Jurkat, Clone E6-1 (cell line): Measurements from ENCODE around the gene BAMBI.

Experiments used
- DNase-seq: peaks from one replicate; pipeline ENCODE4 v3.0.0-alpha.2; 2011; ENCODE audit warnings: low read depth, low spot score
- H3K4me3 ChIP-seq: 2 replicates; pipeline ENCODE4 v1.5.1; 2011; ENCODE audit warnings: mild to moderate bottlenecking, low read length, control low read depth, moderate library complexity

BAMBI gene

DNA sequence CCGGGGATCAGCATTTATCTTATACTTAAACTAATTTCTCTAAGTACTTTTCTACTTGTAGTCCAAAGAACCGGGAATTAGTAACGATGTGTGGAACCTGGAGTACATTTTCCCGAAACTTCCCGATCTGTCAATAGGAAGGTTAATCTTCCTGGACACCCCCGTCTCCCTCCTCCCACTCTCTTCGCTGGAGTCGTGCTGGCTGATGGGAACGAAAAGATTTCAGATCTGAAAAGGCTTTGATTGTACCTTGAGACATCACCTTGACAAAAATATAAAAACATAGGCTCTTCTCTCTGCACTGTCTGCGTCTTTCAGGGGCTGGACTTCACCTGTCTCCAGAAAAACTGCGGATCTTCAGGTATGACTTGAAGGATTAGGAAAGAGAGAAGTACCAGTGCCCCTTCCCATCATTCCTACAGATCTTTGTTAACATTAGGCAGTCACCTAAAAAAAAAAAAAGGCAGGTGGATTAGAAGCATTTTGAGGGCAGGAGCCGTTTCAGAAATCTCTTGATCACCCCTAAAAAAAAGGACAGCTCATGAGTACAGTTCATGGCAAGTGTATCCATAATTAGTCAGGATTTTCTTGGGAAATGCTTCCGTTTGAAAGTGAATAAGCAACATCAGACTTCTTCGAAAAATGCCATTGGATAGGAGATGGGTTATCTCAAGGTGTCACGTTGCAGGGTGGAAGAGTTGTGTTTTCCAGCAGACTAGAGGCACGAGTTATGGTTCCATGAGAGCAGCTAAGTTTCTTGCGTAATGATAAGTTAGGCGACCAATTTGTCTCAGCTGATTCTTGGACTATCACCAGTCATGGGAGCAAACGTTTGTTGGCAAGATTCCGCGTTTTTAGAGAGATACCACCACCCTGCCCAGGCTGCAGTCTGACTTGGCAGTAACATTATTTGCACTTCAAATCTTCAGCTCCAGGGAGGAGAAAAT, 7.8 kb upstream of the BAMBI start:
- peak overlapping the region; percentile 33; the same call in 1 of the 2 replicates for H3K4me3 ChIP-seq
- DNase-seq: no peak

DNA sequence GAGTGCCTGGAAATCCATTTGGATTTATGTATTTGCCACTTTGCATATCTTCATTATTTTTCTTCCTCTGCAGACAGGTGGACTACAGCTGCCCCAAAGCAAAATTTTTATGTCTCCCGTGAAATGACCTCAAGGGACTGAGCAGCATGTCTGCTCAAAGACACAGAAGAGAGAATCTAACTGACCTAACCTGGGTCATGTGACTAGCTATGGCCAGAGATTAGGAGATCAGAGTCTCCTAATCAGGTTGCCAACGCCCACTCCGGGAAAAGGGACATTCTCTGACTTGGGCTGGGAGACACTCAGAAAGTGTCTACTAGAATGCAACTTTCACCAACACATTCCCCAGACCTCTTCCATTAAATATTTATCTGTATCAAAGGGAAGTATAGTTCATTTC, 2.5 kb upstream of the BAMBI start:
- no peak for DNase-seq
- H3K4me3 ChIP-seq: no peak overlapping the region

DNA sequence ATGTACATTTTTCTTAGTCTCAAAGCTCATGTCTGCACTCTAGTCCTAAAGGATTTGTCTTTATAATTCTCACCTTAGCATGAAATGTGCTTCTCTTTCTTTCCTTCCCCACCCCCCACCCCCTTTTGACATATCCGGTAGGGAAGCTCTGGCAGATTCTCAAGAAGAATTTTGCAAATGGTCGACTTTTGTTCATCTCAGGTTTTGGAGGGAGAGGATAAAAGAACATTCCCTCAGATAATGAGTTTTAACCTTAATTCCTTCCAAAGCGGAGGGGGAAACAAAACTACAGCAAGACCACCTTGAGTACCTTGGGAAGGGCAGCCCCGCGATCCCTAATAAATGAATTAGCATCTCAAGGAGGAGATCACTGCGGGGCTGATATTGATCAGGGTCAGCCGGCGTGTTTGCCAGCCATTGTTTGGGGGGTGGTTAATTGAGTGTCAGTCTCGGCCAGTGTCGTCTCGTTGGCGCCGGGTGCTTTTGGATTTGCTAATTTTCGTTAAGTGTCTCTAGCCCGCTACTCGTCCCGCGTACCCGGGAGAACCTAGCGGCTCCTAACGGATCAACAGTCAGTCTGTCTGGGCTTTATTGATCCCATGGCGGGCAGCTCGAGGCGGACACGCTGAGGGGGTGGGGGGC, 874 bp upstream of the BAMBI start:
- DNase-seq: no peak
- peak overlapping the region; percentile 45 for H3K4me3 ChIP-seq

DNA sequence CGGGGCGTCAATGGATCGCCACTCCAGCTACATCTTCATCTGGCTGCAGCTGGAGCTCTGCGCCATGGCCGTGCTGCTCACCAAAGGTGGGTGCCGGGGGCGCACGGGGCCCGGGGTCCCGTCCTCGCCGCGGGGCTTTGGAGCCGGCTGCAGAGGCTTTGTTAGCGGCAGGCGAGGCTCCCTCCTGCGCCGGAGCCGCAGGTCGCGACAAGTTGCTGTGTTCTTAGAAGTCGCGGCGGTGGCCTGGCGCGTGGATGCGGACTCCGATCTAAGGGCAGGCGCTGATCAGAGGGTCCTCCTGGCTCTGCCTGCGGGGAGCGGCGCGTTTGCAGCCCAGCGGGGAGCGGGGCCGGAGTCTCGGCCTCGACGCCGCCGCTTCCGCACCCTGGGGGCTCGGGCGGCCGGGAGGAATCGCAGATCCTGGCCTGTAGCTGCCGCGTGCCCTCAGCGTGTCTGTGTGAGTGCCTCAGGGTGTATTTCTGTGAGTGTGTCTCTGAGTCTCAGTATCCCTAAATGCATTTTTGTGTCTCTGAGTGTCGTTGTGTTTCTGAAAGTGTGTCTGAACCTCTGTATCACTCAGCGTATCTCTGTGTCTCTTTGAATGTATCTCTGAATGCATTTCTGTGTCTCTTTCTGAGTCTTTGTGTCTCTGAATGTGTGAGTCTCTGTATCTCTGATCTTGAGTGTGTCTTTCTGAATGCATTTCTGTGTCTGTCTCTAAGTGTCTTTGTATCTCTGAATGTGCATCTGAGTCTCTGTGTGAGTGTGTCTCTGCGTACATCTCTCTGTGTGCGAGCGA, 766 bp downstream of the BAMBI start:
- H3K4me3 ChIP-seq: peak overlapping the region; percentile 58
- DNase-seq: no peak

DNA sequence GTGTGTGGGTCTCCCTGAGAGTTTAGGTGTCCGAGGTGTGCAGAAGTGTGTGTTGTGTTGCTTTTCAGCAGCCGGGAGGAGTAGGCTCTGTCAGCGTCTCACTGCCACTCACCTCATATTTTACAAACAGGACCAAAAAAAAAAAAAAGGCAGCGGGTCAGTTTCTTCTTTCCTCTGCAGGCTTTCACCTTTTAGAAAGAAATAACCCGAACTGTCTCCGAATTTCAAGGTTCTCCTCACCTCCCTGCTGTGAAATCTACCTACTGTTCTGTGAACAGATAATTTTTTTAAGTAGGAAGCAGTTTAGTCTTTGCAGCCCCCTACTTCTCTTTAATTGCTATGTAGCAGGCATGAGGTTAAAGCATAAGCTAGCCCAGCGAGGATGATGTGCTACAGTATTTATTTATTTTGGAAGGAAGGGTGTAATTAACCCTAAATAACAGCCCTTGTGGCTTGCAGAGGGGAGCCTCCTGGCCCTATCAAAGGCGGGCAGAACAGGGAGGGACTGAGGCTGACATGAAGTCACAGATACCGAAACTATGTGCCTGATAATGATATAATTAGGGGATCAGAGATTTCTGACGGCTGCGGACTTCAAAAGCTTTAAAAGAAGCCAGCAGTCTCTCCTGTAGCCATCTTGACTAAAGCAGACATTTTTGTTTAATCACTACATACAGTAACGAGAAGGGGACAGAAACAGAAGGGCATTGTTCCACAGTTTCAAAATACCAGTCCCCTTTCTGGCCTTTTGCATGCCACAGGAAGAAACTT, 1.6 kb downstream of the BAMBI start:
- H3K4me3 ChIP-seq: no peak overlapping the region
- no peak for DNase-seq

DNA sequence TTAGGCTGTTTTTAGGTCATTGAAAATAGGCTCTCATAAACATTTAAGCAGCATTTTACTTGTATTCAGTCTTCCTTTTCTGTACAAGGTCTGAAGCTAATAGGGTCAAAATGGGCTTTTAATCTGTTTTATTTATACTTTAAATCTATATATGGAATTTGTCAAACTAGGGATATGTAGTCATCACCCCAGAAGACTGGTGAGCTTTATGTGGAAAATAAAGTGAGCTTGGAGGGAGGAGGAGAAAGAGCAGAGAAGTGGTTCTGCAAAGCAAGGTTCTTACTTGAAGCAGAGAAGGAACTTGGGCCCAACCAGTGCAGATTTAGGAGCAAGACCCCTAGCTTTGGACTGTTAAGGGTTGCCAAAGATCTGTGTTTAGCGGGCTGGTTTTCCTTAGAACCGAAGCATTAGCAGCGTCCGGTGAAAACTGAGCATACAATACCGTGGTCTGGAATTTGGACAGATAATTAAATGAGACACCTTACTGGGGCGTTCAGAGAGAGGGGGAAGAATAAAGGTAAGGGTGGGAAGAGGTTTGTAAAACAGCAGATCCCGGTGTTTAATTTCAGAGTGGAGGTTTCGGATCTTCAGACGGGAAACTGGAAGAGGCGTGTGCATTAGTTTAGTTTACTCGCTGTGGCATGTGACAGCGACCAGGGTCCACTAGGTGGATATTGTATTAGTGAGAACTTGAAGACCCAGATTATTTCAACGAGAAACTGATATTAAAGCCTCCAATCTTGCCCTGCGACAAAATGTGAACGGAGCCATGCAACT, 2.4 kb downstream of the BAMBI start:
- no peak for DNase-seq
- no peak overlapping the region for H3K4me3 ChIP-seq

DNA sequence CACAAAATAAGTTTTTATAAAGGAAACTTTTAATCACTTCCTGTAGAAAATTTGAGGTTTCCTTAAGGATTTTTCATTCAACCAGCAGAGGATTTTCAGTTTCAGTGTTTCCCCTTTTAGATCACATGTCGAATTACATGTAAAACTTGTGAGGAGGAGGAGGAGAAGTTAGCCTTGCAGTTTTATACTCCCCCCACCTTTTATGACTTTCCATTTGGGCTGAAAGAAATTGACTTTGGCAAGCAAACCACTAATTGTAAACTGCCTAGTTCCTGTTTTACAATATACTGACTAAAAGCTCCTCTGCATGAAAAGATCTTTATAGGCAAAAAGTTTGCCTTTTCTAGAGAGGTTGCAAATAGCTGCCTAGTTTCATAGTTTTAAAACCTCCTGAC, 3.0 kb downstream of the BAMBI start:
- H3K4me3 ChIP-seq: no peak overlapping the region
- DNase-seq: no peak

DNA sequence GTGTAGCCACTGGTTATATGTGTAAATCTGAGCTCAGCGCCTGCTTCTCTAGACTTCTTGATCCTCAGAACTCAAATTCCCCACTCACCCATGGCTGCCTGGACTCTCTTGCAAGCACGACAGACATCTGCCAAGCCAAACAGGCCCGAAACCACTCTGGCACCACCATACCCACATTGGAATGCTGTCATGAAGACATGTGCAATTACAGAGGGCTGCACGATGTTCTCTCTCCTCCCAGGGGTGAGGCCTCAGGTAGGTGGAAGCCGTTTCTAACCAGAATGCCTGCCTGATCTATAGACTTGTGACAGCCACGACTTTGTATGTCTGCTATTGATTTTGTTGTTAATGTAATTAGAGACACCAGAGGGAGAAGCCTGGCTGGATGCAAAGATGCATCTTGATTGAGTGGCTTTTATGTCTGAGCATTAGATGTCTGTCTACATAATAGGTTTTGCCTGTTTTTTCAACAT, 4.0 kb downstream of the BAMBI start:
- no peak for DNase-seq
- H3K4me3 ChIP-seq: no peak overlapping the region

DNA sequence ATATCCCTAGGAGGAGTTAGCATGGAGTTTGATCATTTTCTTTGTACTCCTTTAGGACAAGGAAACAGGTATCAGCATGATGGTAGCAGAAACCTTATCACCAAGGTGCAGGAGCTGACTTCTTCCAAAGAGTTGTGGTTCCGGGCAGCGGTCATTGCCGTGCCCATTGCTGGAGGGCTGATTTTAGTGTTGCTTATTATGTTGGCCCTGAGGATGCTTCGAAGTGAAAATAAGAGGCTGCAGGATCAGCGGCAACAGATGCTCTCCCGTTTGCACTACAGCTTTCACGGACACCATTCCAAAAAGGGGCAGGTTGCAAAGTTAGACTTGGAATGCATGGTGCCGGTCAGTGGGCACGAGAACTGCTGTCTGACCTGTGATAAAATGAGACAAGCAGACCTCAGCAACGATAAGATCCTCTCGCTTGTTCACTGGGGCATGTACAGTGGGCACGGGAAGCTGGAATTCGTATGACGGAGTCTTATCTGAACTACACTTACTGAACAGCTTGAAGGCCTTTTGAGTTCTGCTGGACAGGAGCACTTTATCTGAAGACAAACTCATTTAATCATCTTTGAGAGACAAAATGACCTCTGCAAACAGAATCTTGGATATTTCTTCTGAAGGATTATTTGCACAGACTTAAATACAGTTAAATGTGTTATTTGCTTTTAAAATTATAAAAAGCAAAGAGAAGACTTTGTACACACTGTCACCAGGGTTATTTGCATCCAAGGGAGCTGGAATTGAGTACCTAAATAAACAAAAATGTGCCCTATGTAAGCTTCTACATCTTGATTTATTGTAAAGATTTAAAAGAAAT, 4.8 kb downstream of the BAMBI start:
- no peak overlapping the region for H3K4me3 ChIP-seq
- no peak for DNase-seq

DNA sequence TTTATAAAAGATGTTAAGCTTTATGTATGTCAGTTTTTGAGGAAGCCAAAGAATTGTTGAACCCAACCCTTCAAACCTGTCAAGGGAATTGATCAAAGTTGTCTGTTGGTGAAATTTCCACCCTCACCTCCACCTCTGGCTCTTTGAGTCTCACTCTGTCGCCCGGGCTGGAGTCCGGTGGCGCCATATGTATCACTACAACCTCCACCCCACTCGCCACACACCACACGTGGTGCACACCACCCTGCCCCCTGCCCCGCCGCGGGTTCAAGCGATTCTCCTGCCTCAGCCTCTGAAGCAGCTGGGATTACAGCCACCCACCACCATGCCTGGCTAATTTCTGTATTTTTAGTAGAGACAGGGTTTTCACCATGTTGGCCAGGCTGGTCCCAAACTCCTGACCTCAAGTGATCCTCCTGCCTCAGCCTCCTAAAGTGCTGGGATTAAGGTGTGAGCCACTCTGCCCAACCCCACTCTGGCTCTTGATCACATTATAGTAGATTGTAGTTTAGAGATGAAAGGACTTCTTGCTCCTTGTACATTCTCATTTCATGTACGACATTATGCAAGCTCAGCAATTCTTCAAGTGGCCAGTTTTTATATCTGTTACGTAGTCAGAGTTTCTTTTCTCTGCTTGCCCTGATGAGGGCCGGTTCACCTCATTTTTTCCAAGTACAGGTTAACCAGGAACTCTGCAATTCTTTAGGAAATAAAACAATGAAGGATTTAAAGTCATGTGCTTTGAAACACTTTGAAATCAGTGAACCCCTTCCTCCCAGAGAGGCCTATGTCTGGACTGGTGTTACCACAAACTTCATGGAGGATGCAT, 7.0 kb downstream of the BAMBI start:
- DNase-seq: no peak
- no peak overlapping the region for H3K4me3 ChIP-seq

DNA sequence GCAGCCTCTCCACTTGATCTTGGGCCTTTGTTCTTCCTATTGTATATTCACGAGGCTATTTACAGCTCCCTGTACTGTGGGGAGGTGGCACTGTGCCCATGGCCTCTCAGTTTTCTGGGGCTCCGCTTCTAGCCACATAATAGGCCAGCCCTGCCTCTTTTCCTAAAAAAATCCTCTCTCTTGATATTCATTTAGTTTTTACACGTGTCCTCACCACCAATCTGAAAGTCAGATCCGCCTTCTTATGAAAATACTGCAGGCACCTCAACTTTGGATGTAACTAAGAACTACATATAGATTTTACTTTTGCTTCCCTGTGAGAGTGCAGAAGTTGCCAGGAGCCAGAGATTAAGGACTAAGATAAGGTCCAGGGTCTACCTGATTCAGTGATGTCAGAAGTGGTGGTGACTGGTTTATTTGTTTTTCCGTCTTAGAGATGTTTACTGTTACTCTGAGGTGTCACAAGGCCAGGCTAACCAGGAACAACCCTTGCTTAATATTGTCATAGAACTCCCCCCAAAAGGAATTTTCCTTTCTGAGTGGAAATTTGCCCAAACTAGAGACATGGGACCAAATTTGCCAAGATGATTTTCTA, 7.8 kb downstream of the BAMBI start:
- no peak overlapping the region for H3K4me3 ChIP-seq

DNA sequence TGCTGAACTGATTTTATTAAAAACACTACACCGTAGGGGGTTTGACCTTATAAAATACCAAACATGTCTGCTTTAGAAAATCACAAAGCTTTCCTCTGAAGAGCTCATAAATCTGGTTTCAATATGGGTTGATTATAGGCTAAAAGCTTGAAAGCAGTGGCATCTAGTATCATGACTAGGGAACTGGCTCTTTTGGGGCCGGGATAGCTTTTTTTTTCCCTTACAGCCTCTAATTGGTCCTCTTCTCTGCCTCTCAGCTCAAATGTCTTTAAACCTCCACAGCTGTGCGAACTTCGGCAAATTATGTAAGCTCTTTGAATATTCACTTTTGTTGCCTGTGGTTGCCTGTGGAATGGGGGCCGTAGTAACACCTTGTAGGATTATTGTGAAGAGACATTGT, 8.4 kb downstream of the BAMBI start:
- H3K4me3 ChIP-seq: no peak overlapping the region
- DNase-seq: no peak

More for the DNA sequence above, 7.8 kb downstream of the BAMBI start:
- DNase-seq: no peak

DNA sequence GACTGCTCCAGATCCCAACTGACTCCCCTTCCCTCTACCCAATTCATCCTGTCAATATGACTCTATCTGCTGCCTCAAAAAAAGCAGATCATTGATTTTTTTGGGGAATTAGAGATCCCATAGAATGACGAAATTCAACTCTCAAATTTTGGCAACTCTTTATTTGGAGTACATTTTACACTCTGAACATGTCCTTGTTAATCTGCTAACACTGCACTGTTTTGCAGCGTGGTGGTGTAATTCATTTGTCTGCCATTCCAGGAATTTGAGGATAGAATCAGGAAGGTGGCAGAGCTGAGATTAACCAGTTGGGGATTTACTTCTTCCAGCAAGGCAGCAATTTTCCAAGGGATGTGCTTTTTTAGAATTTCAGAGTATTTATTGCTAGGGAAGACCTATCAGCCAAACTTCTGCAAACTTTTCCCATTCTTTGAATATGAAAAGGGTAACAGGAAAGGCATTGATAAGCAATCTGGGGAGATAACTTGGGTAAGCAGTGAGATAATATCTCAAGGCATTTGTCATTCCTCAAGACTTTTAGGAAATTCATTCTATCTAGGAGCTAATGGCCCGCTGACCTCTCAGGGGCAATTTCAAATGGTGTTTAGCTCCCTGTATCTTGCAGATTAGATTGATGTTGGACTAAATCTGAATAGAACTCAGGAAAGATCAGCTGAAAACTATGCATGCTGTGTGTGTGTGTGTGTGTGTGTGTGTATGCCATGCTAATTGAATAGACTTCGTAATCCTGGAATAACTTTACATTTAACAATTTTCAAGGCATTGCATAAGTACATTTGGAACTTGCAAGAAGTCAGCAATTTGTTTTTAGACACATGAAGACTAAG, 9.7 kb downstream of the BAMBI start:
- no peak for DNase-seq

DNA sequence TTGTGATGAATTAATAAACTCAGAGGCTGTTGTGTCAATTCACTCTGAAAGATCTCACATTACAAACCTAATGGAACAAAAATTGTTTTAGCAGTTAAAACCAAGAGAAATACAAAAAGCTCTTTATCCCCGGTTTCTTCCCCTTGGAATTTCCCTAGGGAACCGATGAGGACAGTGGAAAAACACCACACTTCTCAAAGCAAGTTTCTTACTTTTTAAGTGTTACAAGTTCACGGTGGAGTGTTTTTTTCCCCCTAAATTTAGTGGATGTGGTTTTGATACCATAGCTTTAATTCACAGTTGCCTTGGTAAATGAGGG, 10.3 kb downstream of the BAMBI start:
- no peak for DNase-seq
- no peak overlapping the region for H3K4me3 ChIP-seq

More for the DNA sequence above, 9.7 kb downstream of the BAMBI start:
- no peak overlapping the region for H3K4me3 ChIP-seq

DNA sequence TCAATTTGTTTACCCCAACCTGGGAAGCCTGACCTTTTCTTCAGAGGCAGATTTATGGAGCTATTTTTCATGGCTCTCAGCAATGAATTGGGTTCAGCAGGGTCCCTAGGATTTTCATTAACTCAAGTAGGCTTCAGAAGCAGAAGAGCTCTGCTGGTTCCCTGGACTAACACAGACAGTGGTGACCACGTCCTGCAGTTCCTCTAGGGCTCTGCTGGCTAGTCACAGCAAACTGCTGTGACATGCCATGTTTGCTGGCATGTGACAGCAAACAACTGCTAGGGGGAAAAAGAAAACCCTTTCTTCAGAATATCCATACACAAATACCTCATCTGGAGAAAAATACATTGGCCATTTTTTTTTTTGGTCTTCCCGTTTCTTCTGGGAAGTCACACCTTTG, 13.2 kb downstream of the BAMBI start:
- DNase-seq: no peak
- H3K4me3 ChIP-seq: no peak overlapping the region
